ENCODE results near the gene PTCD3. TPM values are rescaled to one million over a fixed set of nuclear protein-coding genes. Genes with fewer than 3 reads are reported as not detected.

Gene PTCD3
- total RNA-seq, 1 experiment from 2014 or later, result 94.7 TPM

GRCh38 chr2:86170449-86170848, 64.4 kb downstream of the PTCD3 start:
- no peak for TF ChIP-seq CTCF (conservative IDR thresholded peaks at IDR 0.05; ENCODE audit: low read depth, low read length)
- TF ChIP-seq EZH2 (IDR thresholded peaks at IDR 0.05; ENCODE audit: low read length, unreplicated experiment), result no peak
- no peak for TF ChIP-seq EZH2phosphoT487 (IDR thresholded peaks at IDR 0.05; ENCODE audit: borderline replicate concordance, low read length)
- H3K4me2 ChIP-seq (ENCODE audit: low read length), result no peak overlapping the region
- H3F3A ChIP-seq (ENCODE audit: low read length, unreplicated experiment), result no peaks in the 10 kb centered on the region
- H3K27me3 ChIP-seq (ENCODE audit: low read length), result no peaks in the 10 kb centered on the region
- no peaks in the 10 kb centered on the region for H3K9me2 ChIP-seq (replicated peaks; ENCODE audit: low read length)
- CTCF ChIA-PET, result no interaction called here
- peaks cover 14% of the 10 kb centered on the region; the same call in 1 of the 2 replicates for H4K20me1 ChIP-seq (ENCODE audit: low read length)
- H3K27ac ChIP-seq (ENCODE audit: low read length), result no peak overlapping the region
- H2AFZ ChIP-seq (ENCODE audit: low read length), result no peak overlapping the region
- no peaks in the 10 kb centered on the region for H3K4me1 ChIP-seq (ENCODE audit: insufficient read depth, low read length)
- POLR2A ChIA-PET (ENCODE audit: unreplicated experiment), result no interaction called here
- no peak overlapping the region for H3K9ac ChIP-seq (ENCODE audit: low read length)
- BruUV-seq (replicated peaks), result no TSS peak
- no peaks in the 10 kb centered on the region for H3K9me3 ChIP-seq (ENCODE audit: low read length)
- H3K36me3 ChIP-seq (ENCODE audit: low read depth, low read length), result peaks cover 44% of the 10 kb centered on the region
- H3K79me2 ChIP-seq (ENCODE audit: low read length), result peaks cover under 1% of the 10 kb centered on the region; the same call in 1 of the 2 replicates
- DNase-seq (no peak), ATAC-seq (no peak)
- intact Hi-C loops (cut with micrococcal nuclease), result no loop called here
- H3K4me3 ChIP-seq (ENCODE audit: low read length), result no peak overlapping the region

GRCh38 chr2:86171295-86171694, 65.3 kb downstream of the PTCD3 start:
- no peak overlapping the region for H3K4me2 ChIP-seq (ENCODE audit: low read length)
- POLR2A ChIA-PET (ENCODE audit: unreplicated experiment), result no interaction called here
- H3K79me2 ChIP-seq (ENCODE audit: low read length), result peaks cover 4% of the 10 kb centered on the region; the same call in 1 of the 2 replicates
- ATAC-seq, result no peak
- no peak overlapping the region for H2AFZ ChIP-seq (ENCODE audit: low read length)
- DNase-seq, result no peak
- H3K36me3 ChIP-seq (ENCODE audit: low read depth, low read length), result peaks cover 48% of the 10 kb centered on the region
- H3K9me3 ChIP-seq (ENCODE audit: low read length), result no peaks in the 10 kb centered on the region
- H3K9ac ChIP-seq (ENCODE audit: low read length), result no peak overlapping the region
- intact Hi-C loops (cut with micrococcal nuclease), result no loop called here
- TF ChIP-seq EZH2phosphoT487 (IDR thresholded peaks at IDR 0.05; ENCODE audit: borderline replicate concordance, low read length) (no peak), CTCF (conservative IDR thresholded peaks at IDR 0.05; ENCODE audit: low read depth, low read length) (no peak), EZH2 (IDR thresholded peaks at IDR 0.05; ENCODE audit: low read length, unreplicated experiment) (no peak)
- H3K9me2 ChIP-seq (replicated peaks; ENCODE audit: low read length), result no peaks in the 10 kb centered on the region
- BruUV-seq (replicated peaks), result no TSS peak
- no peak overlapping the region for H3K27ac ChIP-seq (ENCODE audit: low read length)
- H3K4me1 ChIP-seq (ENCODE audit: insufficient read depth, low read length), result no peaks in the 10 kb centered on the region
- no peaks in the 10 kb centered on the region for H3F3A ChIP-seq (ENCODE audit: low read length, unreplicated experiment)
- no peaks in the 10 kb centered on the region for H3K27me3 ChIP-seq (ENCODE audit: low read length)
- CTCF ChIA-PET, result no interaction called here
- peaks cover 14% of the 10 kb centered on the region; the same call in 1 of the 2 replicates for H4K20me1 ChIP-seq (ENCODE audit: low read length)
- H3K4me3 ChIP-seq (ENCODE audit: low read length), result no peak overlapping the region

GRCh38 chr2:86172610-86173009, 66.6 kb downstream of the PTCD3 start:
- no peaks in the 10 kb centered on the region for H3K4me1 ChIP-seq (ENCODE audit: insufficient read depth, low read length)
- no peaks in the 10 kb centered on the region for H3K9me3 ChIP-seq (ENCODE audit: low read length)
- intact Hi-C loops (cut with micrococcal nuclease), result no loop called here
- no peak overlapping the region for H3K27ac ChIP-seq (ENCODE audit: low read length)
- ATAC-seq, result no peak
- peaks cover 4% of the 10 kb centered on the region; the same call in 1 of the 2 replicates for H3K79me2 ChIP-seq (ENCODE audit: low read length)
- no peak overlapping the region for H3K9ac ChIP-seq (ENCODE audit: low read length)
- H3K36me3 ChIP-seq (ENCODE audit: low read depth, low read length), result peaks cover 52% of the 10 kb centered on the region
- TF ChIP-seq CTCF (conservative IDR thresholded peaks at IDR 0.05; ENCODE audit: low read depth, low read length) (no peak), EZH2phosphoT487 (IDR thresholded peaks at IDR 0.05; ENCODE audit: borderline replicate concordance, low read length) (no peak), EZH2 (IDR thresholded peaks at IDR 0.05; ENCODE audit: low read length, unreplicated experiment) (no peak)
- POLR2A ChIA-PET (ENCODE audit: unreplicated experiment), result no interaction called here
- H3K4me3 ChIP-seq (ENCODE audit: low read length), result no peak overlapping the region
- H3F3A ChIP-seq (ENCODE audit: low read length, unreplicated experiment), result no peaks in the 10 kb centered on the region
- H2AFZ ChIP-seq (ENCODE audit: low read length), result no peak overlapping the region
- no peaks in the 10 kb centered on the region for H3K27me3 ChIP-seq (ENCODE audit: low read length)
- BruUV-seq (replicated peaks), result no TSS peak
- CTCF ChIA-PET, result no interaction called here
- H3K9me2 ChIP-seq (replicated peaks; ENCODE audit: low read length), result no peaks in the 10 kb centered on the region
- no peak overlapping the region for H3K4me2 ChIP-seq (ENCODE audit: low read length)
- peaks cover 14% of the 10 kb centered on the region; the same call in 1 of the 2 replicates for H4K20me1 ChIP-seq (ENCODE audit: low read length)
- DNase-seq, result no peak
